H1 (cell line): ENCODE data around the gene MAP1LC3A. TPM values are rescaled to one million over a fixed set of nuclear protein-coding genes. Genes with fewer than 3 reads are reported as not detected.

Experiments used
- CTCF ChIA-PET: fragments of 300-600 bp; sonication (Branson Sonifier 250); formaldehyde crosslinking; loops from one replicate; lab custom pipeline; 2021; ENCODE audit not compliant: partially characterized antibody; lab: Charles Lee
- POLR2A ChIA-PET: fragments of 300-600 bp; sonication (Branson Sonifier 250); formaldehyde crosslinking; loops from one replicate; lab custom pipeline; 2021; ENCODE audit warnings: inconsistent platforms; ENCODE audit not compliant: partially characterized antibody; lab: Charles Lee
- DNase-seq, 2 experiments: peaks; one replicate each; pipeline versions ENCODE4 v3.0.0 to v3.0.0-alpha.2; 2010 to 2022; ENCODE audit warnings: low spot score in 2 of 2, low read depth in 1 of 2, mixed read lengths in 1 of 2
- FAIRE-seq: peaks from 2 replicates; lab custom pipeline; 2011; peaks lifted over from hg19 to GRCh38; lab: Jason Lieb, UNC
- H2AFZ ChIP-seq: 2 replicates; pipeline ENCODE4 v1.8.1; 2012; ENCODE audit warnings: low read length, inconsistent platforms
- H2AK5ac ChIP-seq: 2 replicates; pipeline ENCODE4 v1.6.1; 2013; ENCODE audit warnings: low read depth, low read length
- H2BK120ac ChIP-seq: replicated peaks from 2 replicates; pipeline ENCODE3; 2013; ENCODE audit warnings: low read depth, low read length, inconsistent platforms
- H2BK12ac ChIP-seq: 2 replicates; pipeline ENCODE4 v1.6.1; 2013; ENCODE audit warnings: low read depth, low read length
- H2BK15ac ChIP-seq: 2 replicates; pipeline ENCODE4 v1.6.1; 2013; ENCODE audit warnings: low read length
- H2BK20ac ChIP-seq: 2 replicates; pipeline ENCODE4 v1.6.1; 2013; ENCODE audit warnings: low read length
- H2BK5ac ChIP-seq: 2 replicates; pipeline ENCODE4 v1.6.1; 2013; ENCODE audit warnings: low read depth, low read length
- H3K14ac ChIP-seq: 2 replicates; pipeline ENCODE4 v1.6.1; 2013; ENCODE audit warnings: inconsistent platforms; ENCODE audit not compliant: insufficient read length
- H3K18ac ChIP-seq: 2 replicates; pipeline ENCODE4 v1.6.1; 2013; ENCODE audit warnings: low read length; ENCODE audit errors: extremely low read depth
- H3K23ac ChIP-seq: 2 replicates; pipeline ENCODE4 v1.6.1; 2013; ENCODE audit warnings: inconsistent platforms; ENCODE audit not compliant: insufficient read length
- H3K23me2 ChIP-seq: 2 replicates; pipeline ENCODE4 v1.6.1; 2013; ENCODE audit warnings: low read depth, low read length
- H3K27ac ChIP-seq: 2 replicates; pipeline ENCODE4 v1.6.1; 2011; ENCODE audit warnings: low read depth, low read length, inconsistent platforms
- H3K27me3 ChIP-seq, 4 experiments: replicated peaks in 1 of 4; 1 replicate in 1 of 4; 2 replicates in 3 of 4; pipeline versions ENCODE4 v1.6.1 to v1.8.1; 2011 to 2013; ENCODE audit warnings: low read length in 3 of 4, mild to moderate bottlenecking in 3 of 4, inconsistent platforms in 2 of 4, mixed read lengths in 2 of 4, moderate library complexity in 1 of 4; ENCODE audit not compliant: control insufficient read depth in 3 of 4, insufficient read depth in 3 of 4; ENCODE audit errors: extremely low read depth in 1 of 4
- H3K36me3 ChIP-seq, 4 experiments: 2 replicates each; pipeline versions ENCODE4 v1.6.1 to v1.8.1; 2011 to 2013; ENCODE audit warnings: mild to moderate bottlenecking in 4 of 4, low read length in 3 of 4, moderate library complexity in 2 of 4, control low read depth in 1 of 4, inconsistent platforms in 1 of 4; ENCODE audit not compliant: insufficient read depth in 4 of 4, control insufficient read depth in 2 of 4
- H3K4ac ChIP-seq: replicated peaks from 2 replicates; pipeline ENCODE3; 2013; ENCODE audit warnings: low read length, low read depth, mixed read lengths, inconsistent platforms; ENCODE audit not compliant: insufficient read length
- H3K4me1 ChIP-seq, 4 experiments: replicated peaks in 1 of 4; 1 replicate in 1 of 4; 2 replicates in 3 of 4; pipeline versions ENCODE4 v1.6.1 to v1.8.1; 2011 to 2013; ENCODE audit warnings: low read length in 3 of 4, inconsistent platforms in 2 of 4, mixed read lengths in 1 of 4; ENCODE audit not compliant: insufficient read depth in 4 of 4, control insufficient read depth in 3 of 4
- H3K4me2 ChIP-seq, 2 experiments: 2 replicates each; pipeline versions ENCODE4 v1.6.1 to v1.8.1; 2011 to 2013; ENCODE audit warnings: low read depth in 2 of 2, low read length in 2 of 2, control low read depth in 1 of 2, inconsistent platforms in 1 of 2, mild to moderate bottlenecking in 1 of 2; ENCODE audit not compliant: insufficient read depth in 1 of 2
- H3K4me3 ChIP-seq, 4 experiments: fragments of 200-600, 300-600 bp in 1 of 4; sonication (generic), shearing (Covaris generic), sonication (Bioruptor Twin) in 1 of 4; 2 replicates each; pipeline versions ENCODE4 v1.5.1 to v1.8.1; 2011 to 2016; ENCODE audit warnings: low read length in 4 of 4, low read depth in 3 of 4, control low read depth in 2 of 4, inconsistent platforms in 2 of 4, mild to moderate bottlenecking in 2 of 4, mixed read lengths in 1 of 4, moderate library complexity in 1 of 4; ENCODE audit not compliant: insufficient read depth in 2 of 4; ENCODE audit errors: extremely low read depth in 1 of 4
- H3K56ac ChIP-seq: replicated peaks from 2 replicates; pipeline ENCODE3; 2013; ENCODE audit warnings: low read depth, mild to moderate bottlenecking, mixed read lengths, low read length, inconsistent platforms; ENCODE audit not compliant: insufficient read length
- H3K79me1 ChIP-seq: 2 replicates; pipeline ENCODE4 v1.6.1; 2013; ENCODE audit warnings: low read depth, low read length, control low read depth
- H3K79me2 ChIP-seq, 2 experiments: 2 replicates each; pipeline versions ENCODE4 v1.6.1 to v1.8.1; 2012 to 2013; ENCODE audit warnings: low read length in 2 of 2, mild to moderate bottlenecking in 2 of 2, inconsistent platforms in 1 of 2; ENCODE audit not compliant: insufficient read depth in 2 of 2, control insufficient read depth in 1 of 2
- H3K9ac ChIP-seq, 4 experiments: replicated peaks in 1 of 4; 1 replicate in 1 of 4; 2 replicates in 3 of 4; pipeline versions ENCODE4 v1.6.1 to v1.8.1; 2011 to 2013; ENCODE audit warnings: low read depth in 3 of 4, low read length in 3 of 4, control low read depth in 2 of 4, mild to moderate bottlenecking in 2 of 4, moderate library complexity in 2 of 4, inconsistent platforms in 1 of 4; ENCODE audit errors: extremely low read depth in 1 of 4
- H3K9me3 ChIP-seq, 2 experiments: 2 replicates each; pipeline versions ENCODE4 v1.6.1 to v1.8.1; 2012 to 2013; ENCODE audit warnings: mild to moderate bottlenecking in 2 of 2, moderate library complexity in 2 of 2, control low read depth in 1 of 2, inconsistent platforms in 1 of 2, low read depth in 1 of 2, low read length in 1 of 2, mixed read lengths in 1 of 2; ENCODE audit not compliant: insufficient read depth in 2 of 2
- H4K20me1 ChIP-seq, 2 experiments: replicated peaks in 1 of 2; 2 replicates each; pipeline versions ENCODE3 to v1.8.1; 2011 to 2013; ENCODE audit warnings: inconsistent platforms in 2 of 2, low read length in 2 of 2, mild to moderate bottlenecking in 1 of 2; ENCODE audit not compliant: insufficient read depth in 2 of 2, control insufficient read depth in 1 of 2
- H4K5ac ChIP-seq: 2 replicates; pipeline ENCODE4 v1.6.1; 2013; ENCODE audit warnings: low read length, low read depth, mixed read lengths, inconsistent platforms; ENCODE audit not compliant: insufficient read length
- H4K8ac ChIP-seq: 2 replicates; pipeline ENCODE4 v1.8.0; 2013; ENCODE audit warnings: mild to moderate bottlenecking, moderate library complexity, low read length, inconsistent platforms; ENCODE audit not compliant: insufficient read depth; ENCODE audit errors: extremely low read depth
- H4K91ac ChIP-seq: replicated peaks from 2 replicates; pipeline ENCODE3; 2013; ENCODE audit warnings: low read length, mixed read lengths, inconsistent platforms; ENCODE audit not compliant: insufficient read length
- CEBPB ChIP-seq: IDR thresholded peaks from 2 replicates; pipeline ENCODE4 v1.6.1; 2012; ENCODE audit warnings: low read depth, low read length
- CREB1 ChIP-seq: IDR thresholded peaks from 2 replicates; pipeline ENCODE4 v1.6.1; 2012; ENCODE audit warnings: inconsistent platforms
- CTBP2 ChIP-seq: IDR thresholded peaks from 2 replicates; pipeline ENCODE4 v1.7.0; 2011; ENCODE audit warnings: borderline replicate concordance, mild to moderate bottlenecking, moderate library complexity, mixed read lengths, low read length; ENCODE audit not compliant: insufficient read depth, insufficient read length
- CTCF ChIP-seq, 3 experiments: IDR thresholded peaks; 1 replicate in 2 of 3; 2 replicates in 1 of 3; pipeline versions ENCODE4 v1.5.1 to v1.6.1; 2011; ENCODE audit warnings: low read length in 3 of 3, mild to moderate bottlenecking in 3 of 3, inconsistent platforms in 2 of 3, low read depth in 1 of 3, moderate library complexity in 1 of 3; ENCODE audit not compliant: insufficient read depth in 1 of 3; ENCODE audit errors: control extremely low read depth in 1 of 3
- GABPA ChIP-seq: IDR thresholded peaks from 2 replicates; pipeline ENCODE4 v1.6.1; 2011; ENCODE audit warnings: mild to moderate bottlenecking, low read length, moderate library complexity, borderline replicate concordance; ENCODE audit not compliant: insufficient read depth
- HDAC2 ChIP-seq, 2 experiments: fragments of 300-600 bp in 1 of 2; sonication (generic) in 1 of 2; IDR thresholded peaks; 2 replicates each; pipeline ENCODE4 v1.6.1; 2011 to 2012; ENCODE audit warnings: low read depth in 2 of 2, low read length in 2 of 2, mild to moderate bottlenecking in 2 of 2, moderate library complexity in 2 of 2, borderline replicate concordance in 1 of 2, inconsistent platforms in 1 of 2
- KDM4A ChIP-seq: IDR thresholded peaks from one replicate; pipeline ENCODE4 v1.7.1; 2012; ENCODE audit warnings: low read depth, mild to moderate bottlenecking, moderate library complexity, low read length, inconsistent platforms; ENCODE audit not compliant: severe bottlenecking
- RBBP5 ChIP-seq: IDR thresholded peaks from 2 replicates; pipeline ENCODE4 v1.7.1; 2012; ENCODE audit warnings: low read depth, mild to moderate bottlenecking, inconsistent platforms, low read length, moderate library complexity, borderline replicate concordance
- RXRA ChIP-seq: IDR thresholded peaks from 2 replicates; pipeline ENCODE4 v1.6.1; 2011; ENCODE audit warnings: low read depth, mild to moderate bottlenecking, low read length, moderate library complexity; ENCODE audit not compliant: insufficient read depth
- SIN3A ChIP-seq, 2 experiments: IDR thresholded peaks in 1 of 2; conservative IDR thresholded peaks in 1 of 2; 2 replicates each; pipeline ENCODE4 v1.6.1; 2011 to 2012; ENCODE audit warnings: low read length in 2 of 2, improper control_type of control experiment in 1 of 2, low read depth in 1 of 2, mild to moderate bottlenecking in 1 of 2
- SP2 ChIP-seq: IDR thresholded peaks from 2 replicates; pipeline ENCODE4 v1.6.1; 2012; ENCODE audit warnings: mild to moderate bottlenecking, low read length, inconsistent platforms
- WGBS, 2 experiments: shearing (Covaris generic) in 1 of 2; methylation state at CpG; one replicate each; pipeline versions ENCODE4 v1.1.6 to v1.1.7; 2013 to 2015; ENCODE audit warnings: low lambda C conversion rate in 2 of 2, mixed read lengths in 2 of 2, inconsistent platforms in 1 of 2, low coverage in 1 of 2, missing lambda C conversion rate in 1 of 2; ENCODE audit not compliant: insufficient replicate concordance in 2 of 2, insufficient coverage in 1 of 2, insufficient read length in 1 of 2; ENCODE audit errors: extremely low coverage in 1 of 2, missing lambda C conversion rate in 1 of 2; 5-methylcytosine and 5-hydroxymethylcytosine counted together
- polyA plus RNA-seq, 7 experiments: library from polyadenylated mRNA; depleted of rRNA in 3 of 7; stranded (reverse) in 5 of 7; unstranded in 2 of 7; fragments of >200 nt in 5 of 7; fragments of 200-250 nt in 2 of 7; gene quantifications; 1 replicate in 5 of 7; 2 replicates in 1 of 7; 4 replicates in 1 of 7; pipeline versions ENCODE4 v1.2.1 to v1.2.3, GENCODE V29; 2011 to 2013; ENCODE audit warnings: missing spikeins in 2 of 7, mixed read lengths in 2 of 7
- total RNA-seq: library from RNA; stranded (reverse); fragmentation: NEBNext Ultra II Directional; extraction: Animal tissue kit (Norgen Biotek cat#: 25700); gene quantifications from 2 replicates; pipeline ENCODE4 v1.2.1, GENCODE V29; 2021

MAP1LC3A gene
- total and polyA plus RNA-seq, 2 of the 8 experiments (the other 6 are each of a cell fraction or from before 2014, with no cell fraction given): 5.0 to 6.1 TPM

- Histone ChIP-seq H3K27me3 (no peaks in the 10 kb centered on the region), H3K9ac (no peak overlapping the region), H2BK12ac (no peak overlapping the region), H3K36me3 (no peaks in the 10 kb centered on the region), H3K23ac (no peak overlapping the region), H3K9me3 (no peaks in the 10 kb centered on the region), H3K79me1 (peaks cover 3% of the 10 kb centered on the region; the same call in 1 of the 2 replicates), H3K14ac (no peak overlapping the region), H2AFZ (no peak overlapping the region), H3K18ac (no peak overlapping the region), H4K91ac (no peak overlapping the region), H4K8ac (no peak overlapping the region; the same call in 1 of the 2 replicates), H3K27ac (no peak overlapping the region), H2BK5ac (no peak overlapping the region; the same call in 1 of the 2 replicates), H4K20me1 (peaks cover 0 to 1% of the 10 kb centered on the region in 2 experiments), H4K5ac (no peak overlapping the region), H3K79me2 (no peaks in the 10 kb centered on the region), H3K23me2 (no peaks in the 10 kb centered on the region; the same call in 1 of the 2 replicates), H3K4me2 (no peak overlapping the region), H2BK120ac (no peak overlapping the region), H2BK20ac (no peak overlapping the region), H3K56ac (no peak overlapping the region), H3K4me1 (no peaks in the 10 kb centered on the region), H3K4me3 (no peak overlapping the region), H3K4ac (no peak overlapping the region), H2AK5ac (no peak overlapping the region), H2BK15ac (no peak overlapping the region)
- DNase-seq: no peak
- ChIA-PET POLR2A (no interaction called here), CTCF (no interaction called here)
- 96% methylated on average over 7 of the region's 7 CpGs; no CpG with 5 or more reads in 1 of the 2 experiments for WGBS, 2 experiments
- no peak for FAIRE-seq
- TF ChIP-seq CREB1 (no peak), HDAC2 (IDR thresholded peaks at IDR 0.05; ENCODE audit: borderline replicate concordance in 1 of 2, low read depth in 2 of 2, low read length in 2 of 2) (no peak), CTCF (IDR thresholded peaks at IDR 0.05; ENCODE audit: control extremely low read depth in 1 of 3, insufficient read depth in 1 of 3, low read depth in 1 of 3, low read length in 3 of 3) (no peak), RBBP5 (no peak), RXRA (no peak), CTBP2 (no peak), CEBPB (no peak), SP2 (no peak), KDM4A (no peak), SIN3A (conservative IDR thresholded peaks at IDR 0.05 in 1 of 2, IDR thresholded peaks at IDR 0.05 in 1 of 2; ENCODE audit: low read depth in 1 of 2, low read length in 2 of 2) (no peak), GABPA (no peak)
These were observed 48.5 kb downstream of the MAP1LC3A start for GRCh38 chr20:34607066-34607465.
